Body of pancreas (tissue), 4 donors: ENCODE measurements around the gene SCTR.

Experiments
- CTCF ChIP-seq, 7 experiments: fragments of 450-650 bp in 4 of 7; fragments of 200-600 bp in 3 of 7; sonication (generic) in 3 of 7; IDR thresholded peaks; one replicate each; pipeline ENCODE4 v1.5.1; 2016 to 2019; ENCODE audit warnings: antibody characterized with exemption in 7 of 7
- POLR2A ChIP-seq, 3 donors: fragments of 450-650 bp; IDR thresholded peaks; one replicate each; pipeline ENCODE4 v1.6.1; 2016; ENCODE audit warnings: antibody characterized with exemption in 3 of 3, mild to moderate bottlenecking in 2 of 3

DNA sequence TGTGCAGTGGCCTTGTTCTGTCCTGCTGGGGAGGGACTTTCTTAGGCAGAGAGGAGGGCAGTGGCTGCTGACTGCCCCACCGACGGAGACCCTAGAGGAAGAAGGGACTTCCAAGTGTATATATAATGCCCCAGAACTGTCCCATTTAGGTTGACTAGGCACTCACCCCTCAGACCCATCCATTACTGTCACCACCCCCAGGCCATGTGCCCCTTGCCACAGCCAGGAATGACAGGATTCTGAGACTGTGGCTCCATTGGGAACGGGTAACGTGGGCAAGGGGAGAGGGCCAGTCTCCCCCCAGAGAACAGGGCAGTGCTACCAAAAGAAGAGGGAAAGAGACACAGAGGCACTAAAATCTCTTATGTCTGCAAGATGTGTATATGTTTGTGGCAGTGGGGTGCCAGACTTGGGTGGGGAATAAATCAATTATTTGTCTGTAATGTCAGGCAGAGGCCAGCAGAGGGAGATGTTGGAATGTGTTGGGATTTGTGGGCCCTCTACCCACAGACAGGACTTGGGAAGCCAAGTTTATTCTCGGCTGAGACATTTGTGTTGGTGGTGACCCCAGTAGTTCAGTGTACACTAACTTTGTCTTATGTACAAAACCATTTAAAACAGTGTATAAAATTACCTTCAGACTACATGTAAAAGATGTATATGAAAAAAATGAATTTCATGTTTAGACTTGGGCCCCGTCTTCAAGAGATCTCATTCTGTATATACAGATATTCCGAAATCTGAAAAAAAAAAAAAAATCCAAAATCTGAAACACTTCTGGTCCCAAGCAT lies 116.7 kb downstream of the SCTR start:
- TF ChIP-seq CTCF (IDR thresholded peaks at IDR 0.05): peak; percentile 57 to 96 (median 92)
- TF ChIP-seq POLR2A (IDR thresholded peaks at IDR 0.05): no peak
